ENCODE data around the gene ALPG. TPM values are rescaled to one million over a fixed set of nuclear protein-coding genes. Genes with fewer than 3 reads are reported as not detected.

The ALPG gene
- total RNA-seq, 1 experiment from 2014 or later: 0.10 TPM

DNA sequence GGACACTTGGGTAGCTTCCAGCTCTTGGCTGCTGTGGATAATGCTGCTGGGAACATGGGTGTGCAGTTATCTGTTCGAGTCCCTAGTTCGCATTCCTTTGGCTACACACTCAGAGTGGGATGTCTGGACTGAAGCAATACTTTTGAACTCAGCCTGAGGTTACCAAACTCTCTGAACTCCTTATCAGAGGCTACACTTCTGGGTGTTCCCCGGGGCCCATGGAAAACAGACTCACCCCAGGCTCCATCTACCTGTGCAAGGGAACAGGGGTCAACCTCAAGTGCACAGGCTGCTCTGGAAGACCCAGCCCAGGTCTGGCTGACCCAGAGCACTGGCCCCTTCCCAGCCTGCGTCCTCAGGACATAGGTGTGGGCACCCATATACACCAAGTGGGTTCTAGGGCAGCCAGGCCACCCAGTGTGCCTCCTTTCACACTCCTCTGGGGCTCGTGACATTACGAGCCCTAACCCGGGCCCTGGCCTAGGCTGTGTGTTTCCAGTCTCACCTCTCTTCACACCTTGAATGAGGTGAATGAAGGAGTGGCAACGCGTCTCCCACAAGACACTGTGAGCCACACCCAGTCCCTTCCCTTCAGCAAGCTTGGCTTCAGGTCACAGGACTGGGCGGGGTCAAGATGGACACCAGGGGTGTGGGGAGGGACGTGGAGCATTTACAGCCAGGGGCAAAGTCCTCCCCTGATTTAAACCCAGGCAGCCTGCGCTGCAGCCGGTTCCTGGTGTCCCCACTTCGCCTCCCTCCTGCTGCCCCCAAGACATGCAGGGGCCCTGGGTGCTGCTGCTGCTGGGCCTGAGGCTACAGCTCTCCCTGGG lies 49.0 kb downstream of the ALPG start, which contains the start of gene ALPI:
Gene ALPI, plus strand, starts transcription at position 728 of the 830 bp plus-strand sequence. Its CDS starts 47 bp downstream, at position 775.
- intact Hi-C loops (cut with micrococcal nuclease): no loop called here
- Histone ChIP-seq H3K4me3 (replicated peaks in 1 of 2; ENCODE audit: low read depth in 1 of 2, low read length in 2 of 2) (no peak within 1 kb of the TSS), H2AFZ (ENCODE audit: low read depth, low read length, poor library complexity, severe bottlenecking) (no peak within 1 kb of the TSS), H3K9ac (ENCODE audit: low read length) (no peak within 1 kb of the TSS), H3K9me3 (ENCODE audit: control insufficient read depth in 1 of 2, insufficient read depth in 1 of 2, low read depth in 1 of 2, low read length in 2 of 2) (no peaks in the 10 kb centered on the region), H3K79me2 (ENCODE audit: insufficient read depth, low read length) (no peaks in the 10 kb centered on the region), H3K4me1 (ENCODE audit: control insufficient read depth in 1 of 2, insufficient read depth in 2 of 2, low read length in 2 of 2) (no peaks in the 10 kb centered on the region), H3K27me3 (ENCODE audit: insufficient read depth, low read length) (no peaks in the 10 kb centered on the region; the same call in 1 of the 2 replicates), H3K9me2 (ENCODE audit: insufficient read depth) (no peaks in the 10 kb centered on the region), H3K36me3 (ENCODE audit: control insufficient read depth in 1 of 2, insufficient read depth in 2 of 2, low read length in 2 of 2) (no peaks in the 10 kb centered on the region), H3K4me2 (ENCODE audit: low read length) (no peak within 1 kb of the TSS), H4K20me1 (ENCODE audit: insufficient read depth) (no peaks in the 10 kb centered on the region), H3K27ac (ENCODE audit: low read depth, low read length) (no peak within 1 kb of the TSS)
- DNase-seq (ENCODE audit: low read depth, low spot score) (no peak), ATAC-seq (no peak)
- TF ChIP-seq ATF3 (IDR thresholded peaks at IDR 0.05) (no peak), POLR2A (IDR thresholded peaks at IDR 0.05; ENCODE audit: borderline replicate concordance, extremely low read depth, insufficient read depth, insufficient read length) (no peak), CBX3 (IDR thresholded peaks at IDR 0.05; ENCODE audit: low read depth) (no peak)
- ChIA-PET RAD21 (ENCODE audit: low non-redundant PET in 1 of 2, low total read pairs in 2 of 2, uncharacterized antibody in 2 of 2, unreplicated experiment in 2 of 2) (no interaction called here), CTCF (no interaction called here), POLR2A (no interaction called here)
- no TSS peak for BruUV-seq (replicated peaks)

- H3K27ac ChIP-seq (ENCODE audit: low read depth, low read length): no peak overlapping the region
- H4K20me1 ChIP-seq (ENCODE audit: insufficient read depth): no peaks in the 10 kb centered on the region
- no peak overlapping the region for H2AFZ ChIP-seq (ENCODE audit: low read depth, low read length, poor library complexity, severe bottlenecking)
- no peaks in the 10 kb centered on the region for H3K4me1 ChIP-seq (ENCODE audit: control insufficient read depth in 1 of 2, insufficient read depth in 2 of 2, low read length in 2 of 2)
- ATAC-seq (no peak), DNase-seq (ENCODE audit: low read depth, low spot score) (no peak)
- no peaks in the 10 kb centered on the region; the same call in 1 of the 2 replicates for H3K27me3 ChIP-seq (ENCODE audit: insufficient read depth, low read length)
- no peaks in the 10 kb centered on the region for H3K9me3 ChIP-seq (ENCODE audit: control insufficient read depth in 1 of 2, insufficient read depth in 1 of 2, low read depth in 1 of 2, low read length in 2 of 2)
- no peak overlapping the region for H3K4me3 ChIP-seq (replicated peaks in 1 of 2; ENCODE audit: low read depth in 1 of 2, low read length in 2 of 2)
- H3K9ac ChIP-seq (ENCODE audit: low read length): no peak overlapping the region
- TF ChIP-seq CBX3 (IDR thresholded peaks at IDR 0.05; ENCODE audit: low read depth) (no peak), TCF7L2 (IDR thresholded peaks at IDR 0.05; ENCODE audit: borderline replicate concordance, extremely low read depth, insufficient read depth, insufficient read length) (no peak), SIN3A (IDR thresholded peaks at IDR 0.05; ENCODE audit: low read depth) (no peak), ZNF274 (IDR thresholded peaks at IDR 0.05; ENCODE audit: low read depth, low read length) (no peak)
- BruUV-seq (replicated peaks): no TSS peak
- ChIA-PET CTCF (no interaction called here), POLR2A (no interaction called here), RAD21 (ENCODE audit: low non-redundant PET in 1 of 2, low total read pairs in 2 of 2, uncharacterized antibody in 2 of 2, unreplicated experiment in 2 of 2) (no interaction called here)
- no peaks in the 10 kb centered on the region for H3K79me2 ChIP-seq (ENCODE audit: insufficient read depth, low read length)
- H3K36me3 ChIP-seq (ENCODE audit: control insufficient read depth in 1 of 2, insufficient read depth in 2 of 2, low read length in 2 of 2): no peaks in the 10 kb centered on the region
- intact Hi-C loops (cut with micrococcal nuclease): no loop called here
- no peak overlapping the region for H3K4me2 ChIP-seq (ENCODE audit: low read length)
- no peaks in the 10 kb centered on the region for H3K9me2 ChIP-seq (ENCODE audit: insufficient read depth)
Observed at GRCh38 chr2:232456296-232457120, 49.9 kb downstream of the ALPG start.

Data from HCT116 (cell line).